OCI-LY7 (cell line): Measurements from ENCODE around the gene ACVR1C.

Experiments
- EZH2phosphoT487 ChIP-seq: fragments of 200-600 bp; sonication (generic); IDR thresholded peaks from 2 replicates; pipeline ENCODE4 v1.6.1; 2018; ENCODE audit warnings: low read depth, borderline replicate concordance, mild to moderate bottlenecking, mixed run types, antibody characterized with exemption, low read length, moderate library complexity, mixed read lengths
- TF ChIP-seq, protein P1 (sequence below): fragments of 200-600 bp; sonication (generic); conservative IDR thresholded peaks from 2 replicates; pipeline ENCODE4 v1.5.1; 2014; ENCODE audit warnings: mild to moderate bottlenecking, antibody characterized with exemption, low read length, moderate library complexity, mixed read lengths

DNA sequence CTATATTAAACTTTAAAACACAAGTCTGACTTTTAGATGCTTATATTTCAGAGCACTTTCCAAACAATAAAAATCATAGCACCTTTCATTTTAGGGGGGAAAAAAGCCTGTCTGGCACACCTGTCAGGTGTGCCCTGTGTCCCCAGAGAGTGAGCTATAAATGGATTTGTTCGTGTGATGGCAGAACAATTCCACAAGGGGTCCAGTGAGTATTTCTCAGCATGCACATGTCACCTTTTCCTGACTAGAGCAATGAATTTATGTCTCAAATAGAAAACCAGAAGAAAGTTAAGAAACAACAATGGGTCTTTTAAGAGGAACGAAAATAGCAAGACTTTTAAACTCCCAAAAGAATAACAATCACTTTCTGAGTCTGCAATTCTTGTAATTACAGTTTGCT is 55.9 kb downstream of the ACVR1C start:
- TF ChIP-seq, protein P1, sequence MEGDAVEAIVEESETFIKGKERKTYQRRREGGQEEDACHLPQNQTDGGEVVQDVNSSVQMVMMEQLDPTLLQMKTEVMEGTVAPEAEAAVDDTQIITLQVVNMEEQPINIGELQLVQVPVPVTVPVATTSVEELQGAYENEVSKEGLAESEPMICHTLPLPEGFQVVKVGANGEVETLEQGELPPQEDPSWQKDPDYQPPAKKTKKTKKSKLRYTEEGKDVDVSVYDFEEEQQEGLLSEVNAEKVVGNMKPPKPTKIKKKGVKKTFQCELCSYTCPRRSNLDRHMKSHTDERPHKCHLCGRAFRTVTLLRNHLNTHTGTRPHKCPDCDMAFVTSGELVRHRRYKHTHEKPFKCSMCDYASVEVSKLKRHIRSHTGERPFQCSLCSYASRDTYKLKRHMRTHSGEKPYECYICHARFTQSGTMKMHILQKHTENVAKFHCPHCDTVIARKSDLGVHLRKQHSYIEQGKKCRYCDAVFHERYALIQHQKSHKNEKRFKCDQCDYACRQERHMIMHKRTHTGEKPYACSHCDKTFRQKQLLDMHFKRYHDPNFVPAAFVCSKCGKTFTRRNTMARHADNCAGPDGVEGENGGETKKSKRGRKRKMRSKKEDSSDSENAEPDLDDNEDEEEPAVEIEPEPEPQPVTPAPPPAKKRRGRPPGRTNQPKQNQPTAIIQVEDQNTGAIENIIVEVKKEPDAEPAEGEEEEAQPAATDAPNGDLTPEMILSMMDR = peak; percentile 68
- TF ChIP-seq EZH2phosphoT487 = no peak
